H1 (cell line): Measurements from ENCODE around the gene EPB41L3. TPM values are rescaled to one million over a fixed set of nuclear protein-coding genes. Genes with fewer than 3 reads are reported as not detected.

ENCODE experiments used
- CTCF ChIA-PET: fragments of 300-600 bp; sonication (Branson Sonifier 250); formaldehyde crosslinking; loops from one replicate; lab custom pipeline; 2021; ENCODE audit not compliant: partially characterized antibody; lab: Charles Lee
- POLR2A ChIA-PET: fragments of 300-600 bp; sonication (Branson Sonifier 250); formaldehyde crosslinking; loops from one replicate; lab custom pipeline; 2021; ENCODE audit warnings: inconsistent platforms; ENCODE audit not compliant: partially characterized antibody; lab: Charles Lee
- DNase-seq, 2 experiments: peaks; one replicate each; pipeline versions ENCODE4 v3.0.0 to v3.0.0-alpha.2; 2010 to 2022; ENCODE audit warnings: low spot score in 2 of 2, low read depth in 1 of 2, mixed read lengths in 1 of 2
- FAIRE-seq: peaks from 2 replicates; lab custom pipeline; 2011; peaks lifted over from hg19 to GRCh38; lab: Jason Lieb, UNC
- H2AFZ ChIP-seq: 2 replicates; pipeline ENCODE4 v1.8.1; 2012; ENCODE audit warnings: low read length, inconsistent platforms
- H2AK5ac ChIP-seq: 2 replicates; pipeline ENCODE4 v1.6.1; 2013; ENCODE audit warnings: low read depth, low read length
- H2BK120ac ChIP-seq: replicated peaks from 2 replicates; pipeline ENCODE3; 2013; ENCODE audit warnings: low read depth, low read length, inconsistent platforms
- H2BK12ac ChIP-seq: 2 replicates; pipeline ENCODE4 v1.6.1; 2013; ENCODE audit warnings: low read depth, low read length
- H2BK15ac ChIP-seq: 2 replicates; pipeline ENCODE4 v1.6.1; 2013; ENCODE audit warnings: low read length
- H2BK20ac ChIP-seq: 2 replicates; pipeline ENCODE4 v1.6.1; 2013; ENCODE audit warnings: low read length
- H2BK5ac ChIP-seq: 2 replicates; pipeline ENCODE4 v1.6.1; 2013; ENCODE audit warnings: low read depth, low read length
- H3K14ac ChIP-seq: 2 replicates; pipeline ENCODE4 v1.6.1; 2013; ENCODE audit warnings: inconsistent platforms; ENCODE audit not compliant: insufficient read length
- H3K18ac ChIP-seq: 2 replicates; pipeline ENCODE4 v1.6.1; 2013; ENCODE audit warnings: low read length; ENCODE audit errors: extremely low read depth
- H3K23ac ChIP-seq: 2 replicates; pipeline ENCODE4 v1.6.1; 2013; ENCODE audit warnings: inconsistent platforms; ENCODE audit not compliant: insufficient read length
- H3K23me2 ChIP-seq: 2 replicates; pipeline ENCODE4 v1.6.1; 2013; ENCODE audit warnings: low read depth, low read length
- H3K27ac ChIP-seq: 2 replicates; pipeline ENCODE4 v1.6.1; 2011; ENCODE audit warnings: low read depth, low read length, inconsistent platforms
- H3K27me3 ChIP-seq, 4 experiments: replicated peaks in 1 of 4; 1 replicate in 1 of 4; 2 replicates in 3 of 4; pipeline versions ENCODE4 v1.6.1 to v1.8.1; 2011 to 2013; ENCODE audit warnings: low read length in 3 of 4, mild to moderate bottlenecking in 3 of 4, inconsistent platforms in 2 of 4, mixed read lengths in 2 of 4, moderate library complexity in 1 of 4; ENCODE audit not compliant: control insufficient read depth in 3 of 4, insufficient read depth in 3 of 4; ENCODE audit errors: extremely low read depth in 1 of 4
- H3K36me3 ChIP-seq, 4 experiments: 2 replicates each; pipeline versions ENCODE4 v1.6.1 to v1.8.1; 2011 to 2013; ENCODE audit warnings: mild to moderate bottlenecking in 4 of 4, low read length in 3 of 4, moderate library complexity in 2 of 4, control low read depth in 1 of 4, inconsistent platforms in 1 of 4; ENCODE audit not compliant: insufficient read depth in 4 of 4, control insufficient read depth in 2 of 4
- H3K4ac ChIP-seq: replicated peaks from 2 replicates; pipeline ENCODE3; 2013; ENCODE audit warnings: low read length, low read depth, mixed read lengths, inconsistent platforms; ENCODE audit not compliant: insufficient read length
- H3K4me1 ChIP-seq, 4 experiments: replicated peaks in 1 of 4; 1 replicate in 1 of 4; 2 replicates in 3 of 4; pipeline versions ENCODE4 v1.6.1 to v1.8.1; 2011 to 2013; ENCODE audit warnings: low read length in 3 of 4, inconsistent platforms in 2 of 4, mixed read lengths in 1 of 4; ENCODE audit not compliant: insufficient read depth in 4 of 4, control insufficient read depth in 3 of 4
- H3K4me2 ChIP-seq, 2 experiments: 2 replicates each; pipeline versions ENCODE4 v1.6.1 to v1.8.1; 2011 to 2013; ENCODE audit warnings: low read depth in 2 of 2, low read length in 2 of 2, control low read depth in 1 of 2, inconsistent platforms in 1 of 2, mild to moderate bottlenecking in 1 of 2; ENCODE audit not compliant: insufficient read depth in 1 of 2
- H3K4me3 ChIP-seq, 4 experiments: fragments of 200-600, 300-600 bp in 1 of 4; sonication (generic), shearing (Covaris generic), sonication (Bioruptor Twin) in 1 of 4; 2 replicates each; pipeline versions ENCODE4 v1.5.1 to v1.8.1; 2011 to 2016; ENCODE audit warnings: low read length in 4 of 4, low read depth in 3 of 4, control low read depth in 2 of 4, inconsistent platforms in 2 of 4, mild to moderate bottlenecking in 2 of 4, mixed read lengths in 1 of 4, moderate library complexity in 1 of 4; ENCODE audit not compliant: insufficient read depth in 2 of 4; ENCODE audit errors: extremely low read depth in 1 of 4
- H3K56ac ChIP-seq: replicated peaks from 2 replicates; pipeline ENCODE3; 2013; ENCODE audit warnings: low read depth, mild to moderate bottlenecking, mixed read lengths, low read length, inconsistent platforms; ENCODE audit not compliant: insufficient read length
- H3K79me1 ChIP-seq: 2 replicates; pipeline ENCODE4 v1.6.1; 2013; ENCODE audit warnings: low read depth, low read length, control low read depth
- H3K79me2 ChIP-seq, 2 experiments: 2 replicates each; pipeline versions ENCODE4 v1.6.1 to v1.8.1; 2012 to 2013; ENCODE audit warnings: low read length in 2 of 2, mild to moderate bottlenecking in 2 of 2, inconsistent platforms in 1 of 2; ENCODE audit not compliant: insufficient read depth in 2 of 2, control insufficient read depth in 1 of 2
- H3K9ac ChIP-seq, 4 experiments: replicated peaks in 1 of 4; 1 replicate in 1 of 4; 2 replicates in 3 of 4; pipeline versions ENCODE4 v1.6.1 to v1.8.1; 2011 to 2013; ENCODE audit warnings: low read depth in 3 of 4, low read length in 3 of 4, control low read depth in 2 of 4, mild to moderate bottlenecking in 2 of 4, moderate library complexity in 2 of 4, inconsistent platforms in 1 of 4; ENCODE audit errors: extremely low read depth in 1 of 4
- H3K9me3 ChIP-seq, 2 experiments: 2 replicates each; pipeline versions ENCODE4 v1.6.1 to v1.8.1; 2012 to 2013; ENCODE audit warnings: mild to moderate bottlenecking in 2 of 2, moderate library complexity in 2 of 2, control low read depth in 1 of 2, inconsistent platforms in 1 of 2, low read depth in 1 of 2, low read length in 1 of 2, mixed read lengths in 1 of 2; ENCODE audit not compliant: insufficient read depth in 2 of 2
- H4K20me1 ChIP-seq, 2 experiments: replicated peaks in 1 of 2; 2 replicates each; pipeline versions ENCODE3 to v1.8.1; 2011 to 2013; ENCODE audit warnings: inconsistent platforms in 2 of 2, low read length in 2 of 2, mild to moderate bottlenecking in 1 of 2; ENCODE audit not compliant: insufficient read depth in 2 of 2, control insufficient read depth in 1 of 2
- H4K5ac ChIP-seq: 2 replicates; pipeline ENCODE4 v1.6.1; 2013; ENCODE audit warnings: low read length, low read depth, mixed read lengths, inconsistent platforms; ENCODE audit not compliant: insufficient read length
- H4K8ac ChIP-seq: 2 replicates; pipeline ENCODE4 v1.8.0; 2013; ENCODE audit warnings: mild to moderate bottlenecking, moderate library complexity, low read length, inconsistent platforms; ENCODE audit not compliant: insufficient read depth; ENCODE audit errors: extremely low read depth
- H4K91ac ChIP-seq: replicated peaks from 2 replicates; pipeline ENCODE3; 2013; ENCODE audit warnings: low read length, mixed read lengths, inconsistent platforms; ENCODE audit not compliant: insufficient read length
- BCL11A ChIP-seq, 2 experiments: IDR thresholded peaks; one replicate each; pipeline ENCODE4 v1.6.1; 2011; ENCODE audit warnings: low read depth in 2 of 2, low read length in 2 of 2, mild to moderate bottlenecking in 2 of 2
- CTBP2 ChIP-seq: IDR thresholded peaks from 2 replicates; pipeline ENCODE4 v1.7.0; 2011; ENCODE audit warnings: borderline replicate concordance, mild to moderate bottlenecking, moderate library complexity, mixed read lengths, low read length; ENCODE audit not compliant: insufficient read depth, insufficient read length
- CTCF ChIP-seq, 3 experiments: IDR thresholded peaks; 1 replicate in 2 of 3; 2 replicates in 1 of 3; pipeline versions ENCODE4 v1.5.1 to v1.6.1; 2011; ENCODE audit warnings: low read length in 3 of 3, mild to moderate bottlenecking in 3 of 3, inconsistent platforms in 2 of 3, low read depth in 1 of 3, moderate library complexity in 1 of 3; ENCODE audit not compliant: insufficient read depth in 1 of 3; ENCODE audit errors: control extremely low read depth in 1 of 3
- KDM1A ChIP-seq: fragments of 200-600, 300-600 bp; sonication (generic); IDR thresholded peaks from 2 replicates; pipeline ENCODE4 v1.7.1; 2016; ENCODE audit warnings: mild to moderate bottlenecking, low read length, borderline replicate concordance
- KDM5A ChIP-seq: fragments of 200-600 bp; IDR thresholded peaks from 2 replicates; pipeline ENCODE4 v1.7.1; 2012; ENCODE audit warnings: mild to moderate bottlenecking, low read length, inconsistent platforms, mixed read lengths
- MAFK ChIP-seq: IDR thresholded peaks from 2 replicates; pipeline ENCODE4 v1.6.1; 2012; ENCODE audit warnings: low read depth, mild to moderate bottlenecking, improper control_type of control experiment, low read length
- RAD21 ChIP-seq, 2 experiments: IDR thresholded peaks in 1 of 2; conservative IDR thresholded peaks in 1 of 2; 2 replicates each; pipeline ENCODE4 v1.6.1; 2011; ENCODE audit warnings: low read depth in 2 of 2, low read length in 2 of 2, improper control_type of control experiment in 1 of 2, inconsistent platforms in 1 of 2, mild to moderate bottlenecking in 1 of 2, moderate library complexity in 1 of 2
- WGBS, 2 experiments: shearing (Covaris generic) in 1 of 2; methylation state at CpG; one replicate each; pipeline versions ENCODE4 v1.1.6 to v1.1.7; 2013 to 2015; ENCODE audit warnings: low lambda C conversion rate in 2 of 2, mixed read lengths in 2 of 2, inconsistent platforms in 1 of 2, low coverage in 1 of 2, missing lambda C conversion rate in 1 of 2; ENCODE audit not compliant: insufficient replicate concordance in 2 of 2, insufficient coverage in 1 of 2, insufficient read length in 1 of 2; ENCODE audit errors: extremely low coverage in 1 of 2, missing lambda C conversion rate in 1 of 2; 5-methylcytosine and 5-hydroxymethylcytosine counted together
- polyA plus RNA-seq, 7 experiments: library from polyadenylated mRNA; depleted of rRNA in 3 of 7; stranded (reverse) in 5 of 7; unstranded in 2 of 7; fragments of >200 nt in 5 of 7; fragments of 200-250 nt in 2 of 7; gene quantifications; 1 replicate in 5 of 7; 2 replicates in 1 of 7; 4 replicates in 1 of 7; pipeline versions ENCODE4 v1.2.1 to v1.2.3, GENCODE V29; 2011 to 2013; ENCODE audit warnings: missing spikeins in 2 of 7, mixed read lengths in 2 of 7
- total RNA-seq: library from RNA; stranded (reverse); fragmentation: NEBNext Ultra II Directional; extraction: Animal tissue kit (Norgen Biotek cat#: 25700); gene quantifications from 2 replicates; pipeline ENCODE4 v1.2.1, GENCODE V29; 2021

Gene EPB41L3
- total and polyA plus RNA-seq, 2 of the 8 experiments (the other 6 are each of a cell fraction or from before 2014, with no cell fraction given) = 7.9 to 16.1 TPM

- H4K8ac ChIP-seq = no peak overlapping the region
- no peak overlapping the region for H2BK15ac ChIP-seq
- H2BK20ac ChIP-seq = no peak overlapping the region
- H2BK12ac ChIP-seq = no peak overlapping the region
- H3K56ac ChIP-seq = no peak overlapping the region
- H4K91ac ChIP-seq = no peak overlapping the region
- H3K27me3 ChIP-seq = no peaks in the 10 kb centered on the region
- H3K14ac ChIP-seq = no peak overlapping the region
- H3K36me3 ChIP-seq = no peaks in the 10 kb centered on the region
- FAIRE-seq (no peak), DNase-seq (no peak)
- H3K23me2 ChIP-seq = no peaks in the 10 kb centered on the region
- no peak overlapping the region for H2AK5ac ChIP-seq
- POLR2A ChIA-PET = no interaction called here
- H3K4ac ChIP-seq = no peak overlapping the region
- no peak overlapping the region for H2AFZ ChIP-seq
- no peak overlapping the region for H4K5ac ChIP-seq
- no peak overlapping the region for H2BK5ac ChIP-seq
- H3K9ac ChIP-seq = no peak overlapping the region
- no peak overlapping the region for H3K23ac ChIP-seq
- H3K79me1 ChIP-seq = no peaks in the 10 kb centered on the region
- H3K4me2 ChIP-seq = no peak overlapping the region
- H3K4me3 ChIP-seq = no peak overlapping the region
- no peak overlapping the region for H3K18ac ChIP-seq
- H3K9me3 ChIP-seq = no peaks in the 10 kb centered on the region
- CTCF ChIA-PET = interaction anchor here (1.5 to 2.5 kb wide), 2 partner anchors 12 to 83 kb away, joined by 4 to 6 read pairs; no protein-coding TSS in a partner anchor
- H3K79me2 ChIP-seq = no peaks in the 10 kb centered on the region
- H2BK120ac ChIP-seq = no peak overlapping the region
- no peaks in the 10 kb centered on the region for H4K20me1 ChIP-seq
- no peak for TF ChIP-seq KDM1A
- TF ChIP-seq KDM5A = no peak
- TF ChIP-seq MAFK = no peak
- TF ChIP-seq CTCF (IDR thresholded peaks at IDR 0.05; ENCODE audit: control extremely low read depth in 1 of 3, insufficient read depth in 1 of 3, low read depth in 1 of 3, low read length in 3 of 3) = no peak
- TF ChIP-seq BCL11A (IDR thresholded peaks at IDR 0.05; ENCODE audit: low read depth in 2 of 2, low read length in 2 of 2) = no peak
- TF ChIP-seq RAD21 (IDR thresholded peaks at IDR 0.05 in 1 of 2, conservative IDR thresholded peaks at IDR 0.05 in 1 of 2; ENCODE audit: low read depth in 2 of 2, low read length in 2 of 2) = no peak
- TF ChIP-seq CTBP2 = no peak
- H3K4me1 ChIP-seq = no peaks in the 10 kb centered on the region; a peak in 1 of 7 replicates
- 93% methylated on average over 8 of the region's 8 CpGs; no CpG with 5 or more reads in 1 of the 2 experiments for WGBS, 2 experiments
- H3K27ac ChIP-seq = no peak overlapping the region
Observed at GRCh38 chr18:5463831-5464230, 80.0 kb downstream of the EPB41L3 start.
